H1 (cell line): Measurements from ENCODE around the gene PID1. TPM values are rescaled to one million over a fixed set of nuclear protein-coding genes. Genes with fewer than 3 reads are reported as not detected.

Source experiments
- CTCF ChIA-PET: fragments of 300-600 bp; sonication (Branson Sonifier 250); formaldehyde crosslinking; loops from one replicate; lab custom pipeline; 2021; ENCODE audit not compliant: partially characterized antibody; lab: Charles Lee
- POLR2A ChIA-PET: fragments of 300-600 bp; sonication (Branson Sonifier 250); formaldehyde crosslinking; loops from one replicate; lab custom pipeline; 2021; ENCODE audit warnings: inconsistent platforms; ENCODE audit not compliant: partially characterized antibody; lab: Charles Lee
- DNase-seq, 2 experiments: peaks; one replicate each; pipeline versions ENCODE4 v3.0.0 to v3.0.0-alpha.2; 2010 to 2022; ENCODE audit warnings: low spot score in 2 of 2, low read depth in 1 of 2, mixed read lengths in 1 of 2
- FAIRE-seq: peaks from 2 replicates; lab custom pipeline; 2011; peaks lifted over from hg19 to GRCh38; lab: Jason Lieb, UNC
- H2AFZ ChIP-seq: 2 replicates; pipeline ENCODE4 v1.8.1; 2012; ENCODE audit warnings: low read length, inconsistent platforms
- H2AK5ac ChIP-seq: 2 replicates; pipeline ENCODE4 v1.6.1; 2013; ENCODE audit warnings: low read depth, low read length
- H2BK120ac ChIP-seq: replicated peaks from 2 replicates; pipeline ENCODE3; 2013; ENCODE audit warnings: low read depth, low read length, inconsistent platforms
- H2BK12ac ChIP-seq: 2 replicates; pipeline ENCODE4 v1.6.1; 2013; ENCODE audit warnings: low read depth, low read length
- H2BK15ac ChIP-seq: 2 replicates; pipeline ENCODE4 v1.6.1; 2013; ENCODE audit warnings: low read length
- H2BK20ac ChIP-seq: 2 replicates; pipeline ENCODE4 v1.6.1; 2013; ENCODE audit warnings: low read length
- H2BK5ac ChIP-seq: 2 replicates; pipeline ENCODE4 v1.6.1; 2013; ENCODE audit warnings: low read depth, low read length
- H3K14ac ChIP-seq: 2 replicates; pipeline ENCODE4 v1.6.1; 2013; ENCODE audit warnings: inconsistent platforms; ENCODE audit not compliant: insufficient read length
- H3K18ac ChIP-seq: 2 replicates; pipeline ENCODE4 v1.6.1; 2013; ENCODE audit warnings: low read length; ENCODE audit errors: extremely low read depth
- H3K23ac ChIP-seq: 2 replicates; pipeline ENCODE4 v1.6.1; 2013; ENCODE audit warnings: inconsistent platforms; ENCODE audit not compliant: insufficient read length
- H3K23me2 ChIP-seq: 2 replicates; pipeline ENCODE4 v1.6.1; 2013; ENCODE audit warnings: low read depth, low read length
- H3K27ac ChIP-seq: 2 replicates; pipeline ENCODE4 v1.6.1; 2011; ENCODE audit warnings: low read depth, low read length, inconsistent platforms
- H3K27me3 ChIP-seq, 4 experiments: replicated peaks in 1 of 4; 1 replicate in 1 of 4; 2 replicates in 3 of 4; pipeline versions ENCODE4 v1.6.1 to v1.8.1; 2011 to 2013; ENCODE audit warnings: low read length in 3 of 4, mild to moderate bottlenecking in 3 of 4, inconsistent platforms in 2 of 4, mixed read lengths in 2 of 4, moderate library complexity in 1 of 4; ENCODE audit not compliant: control insufficient read depth in 3 of 4, insufficient read depth in 3 of 4; ENCODE audit errors: extremely low read depth in 1 of 4
- H3K36me3 ChIP-seq, 4 experiments: 2 replicates each; pipeline versions ENCODE4 v1.6.1 to v1.8.1; 2011 to 2013; ENCODE audit warnings: mild to moderate bottlenecking in 4 of 4, low read length in 3 of 4, moderate library complexity in 2 of 4, control low read depth in 1 of 4, inconsistent platforms in 1 of 4; ENCODE audit not compliant: insufficient read depth in 4 of 4, control insufficient read depth in 2 of 4
- H3K4ac ChIP-seq: replicated peaks from 2 replicates; pipeline ENCODE3; 2013; ENCODE audit warnings: low read length, low read depth, mixed read lengths, inconsistent platforms; ENCODE audit not compliant: insufficient read length
- H3K4me1 ChIP-seq, 4 experiments: replicated peaks in 1 of 4; 1 replicate in 1 of 4; 2 replicates in 3 of 4; pipeline versions ENCODE4 v1.6.1 to v1.8.1; 2011 to 2013; ENCODE audit warnings: low read length in 3 of 4, inconsistent platforms in 2 of 4, mixed read lengths in 1 of 4; ENCODE audit not compliant: insufficient read depth in 4 of 4, control insufficient read depth in 3 of 4
- H3K4me2 ChIP-seq, 2 experiments: 2 replicates each; pipeline versions ENCODE4 v1.6.1 to v1.8.1; 2011 to 2013; ENCODE audit warnings: low read depth in 2 of 2, low read length in 2 of 2, control low read depth in 1 of 2, inconsistent platforms in 1 of 2, mild to moderate bottlenecking in 1 of 2; ENCODE audit not compliant: insufficient read depth in 1 of 2
- H3K4me3 ChIP-seq, 4 experiments: fragments of 200-600, 300-600 bp in 1 of 4; sonication (generic), shearing (Covaris generic), sonication (Bioruptor Twin) in 1 of 4; 2 replicates each; pipeline versions ENCODE4 v1.5.1 to v1.8.1; 2011 to 2016; ENCODE audit warnings: low read length in 4 of 4, low read depth in 3 of 4, control low read depth in 2 of 4, inconsistent platforms in 2 of 4, mild to moderate bottlenecking in 2 of 4, mixed read lengths in 1 of 4, moderate library complexity in 1 of 4; ENCODE audit not compliant: insufficient read depth in 2 of 4; ENCODE audit errors: extremely low read depth in 1 of 4
- H3K56ac ChIP-seq: replicated peaks from 2 replicates; pipeline ENCODE3; 2013; ENCODE audit warnings: low read depth, mild to moderate bottlenecking, mixed read lengths, low read length, inconsistent platforms; ENCODE audit not compliant: insufficient read length
- H3K79me1 ChIP-seq: 2 replicates; pipeline ENCODE4 v1.6.1; 2013; ENCODE audit warnings: low read depth, low read length, control low read depth
- H3K79me2 ChIP-seq, 2 experiments: 2 replicates each; pipeline versions ENCODE4 v1.6.1 to v1.8.1; 2012 to 2013; ENCODE audit warnings: low read length in 2 of 2, mild to moderate bottlenecking in 2 of 2, inconsistent platforms in 1 of 2; ENCODE audit not compliant: insufficient read depth in 2 of 2, control insufficient read depth in 1 of 2
- H3K9ac ChIP-seq, 4 experiments: replicated peaks in 1 of 4; 1 replicate in 1 of 4; 2 replicates in 3 of 4; pipeline versions ENCODE4 v1.6.1 to v1.8.1; 2011 to 2013; ENCODE audit warnings: low read depth in 3 of 4, low read length in 3 of 4, control low read depth in 2 of 4, mild to moderate bottlenecking in 2 of 4, moderate library complexity in 2 of 4, inconsistent platforms in 1 of 4; ENCODE audit errors: extremely low read depth in 1 of 4
- H3K9me3 ChIP-seq, 2 experiments: 2 replicates each; pipeline versions ENCODE4 v1.6.1 to v1.8.1; 2012 to 2013; ENCODE audit warnings: mild to moderate bottlenecking in 2 of 2, moderate library complexity in 2 of 2, control low read depth in 1 of 2, inconsistent platforms in 1 of 2, low read depth in 1 of 2, low read length in 1 of 2, mixed read lengths in 1 of 2; ENCODE audit not compliant: insufficient read depth in 2 of 2
- H4K20me1 ChIP-seq, 2 experiments: replicated peaks in 1 of 2; 2 replicates each; pipeline versions ENCODE3 to v1.8.1; 2011 to 2013; ENCODE audit warnings: inconsistent platforms in 2 of 2, low read length in 2 of 2, mild to moderate bottlenecking in 1 of 2; ENCODE audit not compliant: insufficient read depth in 2 of 2, control insufficient read depth in 1 of 2
- H4K5ac ChIP-seq: 2 replicates; pipeline ENCODE4 v1.6.1; 2013; ENCODE audit warnings: low read length, low read depth, mixed read lengths, inconsistent platforms; ENCODE audit not compliant: insufficient read length
- H4K8ac ChIP-seq: 2 replicates; pipeline ENCODE4 v1.8.0; 2013; ENCODE audit warnings: mild to moderate bottlenecking, moderate library complexity, low read length, inconsistent platforms; ENCODE audit not compliant: insufficient read depth; ENCODE audit errors: extremely low read depth
- H4K91ac ChIP-seq: replicated peaks from 2 replicates; pipeline ENCODE3; 2013; ENCODE audit warnings: low read length, mixed read lengths, inconsistent platforms; ENCODE audit not compliant: insufficient read length
- CBX8 ChIP-seq: fragments of 300-800, 300-1000 bp; sonication (generic); IDR thresholded peaks from 2 replicates; pipeline ENCODE4 v1.7.1; 2016; ENCODE audit warnings: low read depth, low read length, borderline replicate concordance
- CHD2 ChIP-seq: IDR thresholded peaks from 2 replicates; pipeline ENCODE4 v1.6.1; 2012; ENCODE audit warnings: low read length, improper control_type of control experiment
- CTBP2 ChIP-seq: IDR thresholded peaks from 2 replicates; pipeline ENCODE4 v1.7.0; 2011; ENCODE audit warnings: borderline replicate concordance, mild to moderate bottlenecking, moderate library complexity, mixed read lengths, low read length; ENCODE audit not compliant: insufficient read depth, insufficient read length
- EZH2 ChIP-seq: fragments of 200-600 bp; sonication (generic); IDR thresholded peaks from 2 replicates; pipeline ENCODE4 v1.7.1; 2012; ENCODE audit warnings: low read depth, mild to moderate bottlenecking, moderate library complexity, low read length, inconsistent platforms; ENCODE audit not compliant: severe bottlenecking
- JUND ChIP-seq: IDR thresholded peaks from 2 replicates; pipeline ENCODE4 v1.6.1; 2011; ENCODE audit warnings: mild to moderate bottlenecking, improper control_type of control experiment, low read length
- KDM1A ChIP-seq: fragments of 200-600, 300-600 bp; sonication (generic); IDR thresholded peaks from 2 replicates; pipeline ENCODE4 v1.7.1; 2016; ENCODE audit warnings: mild to moderate bottlenecking, low read length, borderline replicate concordance
- RFX5 ChIP-seq: IDR thresholded peaks from 2 replicates; pipeline ENCODE4 v1.6.1; 2011; ENCODE audit warnings: low read depth, low read length, improper control_type of control experiment, borderline replicate concordance
- RXRA ChIP-seq: IDR thresholded peaks from 2 replicates; pipeline ENCODE4 v1.6.1; 2011; ENCODE audit warnings: low read depth, mild to moderate bottlenecking, low read length, moderate library complexity; ENCODE audit not compliant: insufficient read depth
- SRF ChIP-seq: IDR thresholded peaks from 2 replicates; pipeline ENCODE4 v1.6.1; 2011; ENCODE audit warnings: mild to moderate bottlenecking, low read depth, low read length, moderate library complexity
- TBP ChIP-seq: IDR thresholded peaks from 2 replicates; pipeline ENCODE4 v1.6.1; 2011; ENCODE audit warnings: low read depth, low read length, improper control_type of control experiment
- TEAD4 ChIP-seq: IDR thresholded peaks from 2 replicates; pipeline ENCODE4 v1.6.1; 2012; ENCODE audit warnings: low read depth, low read length, inconsistent platforms, mixed read lengths
- WGBS, 2 experiments: shearing (Covaris generic) in 1 of 2; methylation state at CpG; one replicate each; pipeline versions ENCODE4 v1.1.6 to v1.1.7; 2013 to 2015; ENCODE audit warnings: low lambda C conversion rate in 2 of 2, mixed read lengths in 2 of 2, inconsistent platforms in 1 of 2, low coverage in 1 of 2, missing lambda C conversion rate in 1 of 2; ENCODE audit not compliant: insufficient replicate concordance in 2 of 2, insufficient coverage in 1 of 2, insufficient read length in 1 of 2; ENCODE audit errors: extremely low coverage in 1 of 2, missing lambda C conversion rate in 1 of 2; 5-methylcytosine and 5-hydroxymethylcytosine counted together
- polyA plus RNA-seq, 7 experiments: library from polyadenylated mRNA; depleted of rRNA in 3 of 7; stranded (reverse) in 5 of 7; unstranded in 2 of 7; fragments of >200 nt in 5 of 7; fragments of 200-250 nt in 2 of 7; gene quantifications; 1 replicate in 5 of 7; 2 replicates in 1 of 7; 4 replicates in 1 of 7; pipeline versions ENCODE4 v1.2.1 to v1.2.3, GENCODE V29; 2011 to 2013; ENCODE audit warnings: missing spikeins in 2 of 7, mixed read lengths in 2 of 7
- total RNA-seq: library from RNA; stranded (reverse); fragmentation: NEBNext Ultra II Directional; extraction: Animal tissue kit (Norgen Biotek cat#: 25700); gene quantifications from 2 replicates; pipeline ENCODE4 v1.2.1, GENCODE V29; 2021
- TF ChIP-seq, protein P1 (sequence below), 3 experiments: IDR thresholded peaks; 1 replicate in 2 of 3; 2 replicates in 1 of 3; pipeline versions ENCODE4 v1.5.1 to v1.6.1; 2011; ENCODE audit warnings: low read length in 3 of 3, mild to moderate bottlenecking in 3 of 3, inconsistent platforms in 2 of 3, low read depth in 1 of 3, moderate library complexity in 1 of 3; ENCODE audit not compliant: insufficient read depth in 1 of 3; ENCODE audit errors: control extremely low read depth in 1 of 3

Gene PID1
- total and polyA plus RNA-seq, 2 of the 8 experiments (the other 6 are each of a cell fraction or from before 2014, with no cell fraction given) = 1.5 to 3.3 TPM

DNA sequence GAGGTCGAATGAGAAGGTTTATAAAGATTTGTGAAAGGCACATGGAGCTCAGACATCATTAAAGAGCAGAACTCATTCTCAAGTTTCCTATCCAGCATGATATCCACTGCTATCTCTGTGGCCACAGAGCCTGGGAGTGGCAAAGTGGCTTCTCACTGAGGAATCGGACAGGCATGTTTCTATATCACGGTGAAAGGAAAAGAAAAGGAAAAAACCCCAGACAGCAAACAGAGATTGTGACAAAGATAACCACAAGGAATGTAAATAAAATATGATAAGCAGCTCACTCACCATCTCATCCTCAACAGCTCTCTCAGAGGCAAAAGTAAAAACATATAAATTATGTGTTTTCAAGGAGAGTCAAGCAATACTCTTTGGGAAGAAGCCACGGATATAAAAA lies 2.5 kb downstream of the PID1 start:
- WGBS, 2 experiments = 83 to 100% methylated on average over 1 to 4 of the region's 4 CpGs
- Histone ChIP-seq H2AK5ac (no peak overlapping the region), H3K4me1 (peaks cover 0 to 7% (median 4%) of the 10 kb centered on the region in 4 experiments; a peak in 4 of 7 replicates), H2AFZ (no peak overlapping the region), H2BK12ac (no peak overlapping the region), H2BK5ac (no peak overlapping the region), H3K23ac (no peak overlapping the region), H3K18ac (no peak overlapping the region), H2BK20ac (no peak overlapping the region), H3K79me2 (no peaks in the 10 kb centered on the region), H3K36me3 (no peaks in the 10 kb centered on the region), H3K79me1 (no peaks in the 10 kb centered on the region), H3K27ac (no peak overlapping the region), H3K14ac (no peak overlapping the region), H3K23me2 (no peaks in the 10 kb centered on the region; the same call in 1 of the 2 replicates), H2BK120ac (no peak overlapping the region), H3K9ac (no peak overlapping the region), H4K20me1 (no peaks in the 10 kb centered on the region), H3K4ac (no peak overlapping the region), H4K5ac (no peak overlapping the region), H3K4me3 (no peak overlapping the region), H3K4me2 (no peak overlapping the region), H3K27me3 (peaks cover 0 to 20% (median 17%) of the 10 kb centered on the region in 4 experiments; a peak in 6 of 7 replicates), H2BK15ac (no peak overlapping the region), H3K56ac (no peak overlapping the region), H4K91ac (no peak overlapping the region), H4K8ac (no peak overlapping the region), H3K9me3 (no peaks in the 10 kb centered on the region)
- ChIA-PET POLR2A (no interaction called here), CTCF (interaction anchor here (0.7 to 4.0 kb wide), 9 partner anchors 9 to 587 kb away, joined by 3 to 14 read pairs (median 5); no protein-coding TSS in a partner anchor)
- no peak for DNase-seq
- no peak for FAIRE-seq
- TF ChIP-seq TEAD4 = no peak
- no peak for TF ChIP-seq KDM1A
- no peak for TF ChIP-seq RFX5
- TF ChIP-seq EZH2 = no peak
- no peak for TF ChIP-seq RXRA
- TF ChIP-seq, protein P1, sequence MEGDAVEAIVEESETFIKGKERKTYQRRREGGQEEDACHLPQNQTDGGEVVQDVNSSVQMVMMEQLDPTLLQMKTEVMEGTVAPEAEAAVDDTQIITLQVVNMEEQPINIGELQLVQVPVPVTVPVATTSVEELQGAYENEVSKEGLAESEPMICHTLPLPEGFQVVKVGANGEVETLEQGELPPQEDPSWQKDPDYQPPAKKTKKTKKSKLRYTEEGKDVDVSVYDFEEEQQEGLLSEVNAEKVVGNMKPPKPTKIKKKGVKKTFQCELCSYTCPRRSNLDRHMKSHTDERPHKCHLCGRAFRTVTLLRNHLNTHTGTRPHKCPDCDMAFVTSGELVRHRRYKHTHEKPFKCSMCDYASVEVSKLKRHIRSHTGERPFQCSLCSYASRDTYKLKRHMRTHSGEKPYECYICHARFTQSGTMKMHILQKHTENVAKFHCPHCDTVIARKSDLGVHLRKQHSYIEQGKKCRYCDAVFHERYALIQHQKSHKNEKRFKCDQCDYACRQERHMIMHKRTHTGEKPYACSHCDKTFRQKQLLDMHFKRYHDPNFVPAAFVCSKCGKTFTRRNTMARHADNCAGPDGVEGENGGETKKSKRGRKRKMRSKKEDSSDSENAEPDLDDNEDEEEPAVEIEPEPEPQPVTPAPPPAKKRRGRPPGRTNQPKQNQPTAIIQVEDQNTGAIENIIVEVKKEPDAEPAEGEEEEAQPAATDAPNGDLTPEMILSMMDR (IDR thresholded peaks at IDR 0.05; ENCODE audit: control extremely low read depth in 1 of 3, insufficient read depth in 1 of 3, low read depth in 1 of 3, low read length in 3 of 3) = no peak
- no peak for TF ChIP-seq JUND
- no peak for TF ChIP-seq SRF
- no peak for TF ChIP-seq CBX8
- no peak for TF ChIP-seq TBP
- no peak for TF ChIP-seq CHD2
- no peak for TF ChIP-seq CTBP2
